Stimulated activated CD4-positive, alpha-beta T cell treated with anti-CD3 and anti-CD28 coated beads, Interleukin-12 subunit alpha, Interleukin-12 subunit beta, amount 100 ng/mL, for 48 hours (primary cell): ENCODE data around the gene RAD51B.
"Not testable (repeated sequence)": the region's sequence is repeated elsewhere in the genome, so short reads cannot be mapped to it uniquely, and the experiment has no call there.

Experiments
- DNase-seq, 3 donors: peaks; one replicate each; pipeline ENCODE4 v3.0.0-alpha.2; 2020; ENCODE audit warnings: low read depth in 2 of 3, low spot score in 1 of 3

Gene RAD51B

GRCh38 chr14:68245146-68246073 is 425.8 kb downstream of the RAD51B start:
- no peak for DNase-seq

- no peak for DNase-seq
These were observed 426.7 kb downstream of the RAD51B start for GRCh38 chr14:68246074-68246785.

GRCh38 chr14:68246786-68247105 is 427.2 kb downstream of the RAD51B start:
- DNase-seq: no peak

GRCh38 chr14:68247274-68247673 is 427.7 kb downstream of the RAD51B start:
- no peak for DNase-seq

- no peak for DNase-seq
These were observed 428.2 kb downstream of the RAD51B start for GRCh38 chr14:68247676-68248268.

GRCh38 chr14:68248481-68249255 is 429.1 kb downstream of the RAD51B start:
- DNase-seq: no peak

GRCh38 chr14:68249661-68250451 is 430.3 kb downstream of the RAD51B start:
- no peak for DNase-seq

- no peak for DNase-seq
These were observed 431.6 kb downstream of the RAD51B start for GRCh38 chr14:68250927-68251768.

- DNase-seq: no peak
These were observed 432.2 kb downstream of the RAD51B start for GRCh38 chr14:68251769-68252100.

GRCh38 chr14:68253160-68253780 is 433.7 kb downstream of the RAD51B start:
- no peak for DNase-seq

GRCh38 chr14:68253878-68254528 is 434.4 kb downstream of the RAD51B start:
- no peak for DNase-seq

- DNase-seq: no peak
These were observed 435.3 kb downstream of the RAD51B start for GRCh38 chr14:68254669-68255527.

GRCh38 chr14:68255693-68256178 is 436.2 kb downstream of the RAD51B start:
- DNase-seq: no peak

- no peak for DNase-seq
These were observed 438.4 kb downstream of the RAD51B start for GRCh38 chr14:68257969-68258368.

GRCh38 chr14:68258995-68259394 is 439.4 kb downstream of the RAD51B start:
- not testable (repeated sequence) for DNase-seq

- no peak for DNase-seq
These were observed 440.5 kb downstream of the RAD51B start for GRCh38 chr14:68260121-68260520.

GRCh38 chr14:68261092-68261842 is 441.7 kb downstream of the RAD51B start:
- no peak for DNase-seq
